ENCODE data around the gene C18orf54. TPM values are rescaled to one million over a fixed set of nuclear protein-coding genes. Genes with fewer than 3 reads are reported as not detected.
"Not testable (repeated sequence)": the region's sequence is repeated elsewhere in the genome, so short reads cannot be mapped to it uniquely, and the experiment has no call there.

C18orf54 gene
- total RNA-seq, result 5.2 and 5.9 TPM in 2 replicates

DNA sequence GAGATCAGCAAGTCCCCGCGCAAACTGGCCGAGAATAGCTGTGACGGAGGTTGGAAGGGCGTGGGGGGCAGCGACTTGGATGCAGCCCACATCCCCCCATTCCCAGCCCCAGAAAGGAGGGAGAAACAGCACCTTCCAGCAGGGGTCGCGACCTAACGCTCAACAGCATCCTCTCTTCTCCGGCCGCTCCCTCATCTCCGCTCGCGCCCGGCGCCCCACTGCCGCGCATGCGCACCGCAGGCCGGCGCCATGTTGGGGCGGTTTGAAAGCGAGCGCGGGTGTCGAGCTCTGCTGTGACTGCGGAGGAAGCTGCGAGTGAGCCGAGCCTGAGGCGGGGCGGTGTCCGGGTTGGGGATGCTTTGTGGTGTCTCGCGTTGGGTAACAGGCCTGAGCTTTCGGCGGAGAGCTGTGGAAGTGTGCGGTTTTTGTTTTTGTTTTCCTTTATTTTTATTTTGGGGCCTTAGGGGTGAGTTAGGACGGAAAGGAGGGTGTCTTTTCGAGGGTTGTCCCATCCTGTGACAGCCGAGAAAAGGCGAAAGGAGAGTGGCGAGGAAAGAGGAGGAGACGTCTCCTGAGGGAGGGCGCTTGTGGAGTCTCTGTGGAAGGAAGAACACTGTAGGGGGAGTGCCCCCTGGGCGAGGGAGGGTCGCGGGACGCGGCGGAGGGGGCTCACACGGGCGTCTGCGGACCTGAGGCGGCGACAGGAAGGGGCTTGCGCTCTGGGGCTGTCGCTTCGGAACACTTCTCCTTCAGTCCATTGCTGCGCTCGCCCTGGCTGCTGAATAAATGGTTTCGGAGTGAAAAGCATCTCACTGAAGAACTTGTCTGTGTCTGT is at the start of gene C18orf54, which contains the start of gene STARD6:
Gene C18orf54, plus strand, starts transcription at position 247 of the 835 bp plus-strand sequence. CDS start 2,667 bp downstream, outside the sequence.
Gene STARD6, minus strand, starts transcription at position 199 of the 835 bp plus-strand sequence. CDS start 3,285 bp downstream, outside the sequence.
- peak; percentile 91 to 92 for DNase-seq (ENCODE audit: low read depth in 2 of 2)

DNA sequence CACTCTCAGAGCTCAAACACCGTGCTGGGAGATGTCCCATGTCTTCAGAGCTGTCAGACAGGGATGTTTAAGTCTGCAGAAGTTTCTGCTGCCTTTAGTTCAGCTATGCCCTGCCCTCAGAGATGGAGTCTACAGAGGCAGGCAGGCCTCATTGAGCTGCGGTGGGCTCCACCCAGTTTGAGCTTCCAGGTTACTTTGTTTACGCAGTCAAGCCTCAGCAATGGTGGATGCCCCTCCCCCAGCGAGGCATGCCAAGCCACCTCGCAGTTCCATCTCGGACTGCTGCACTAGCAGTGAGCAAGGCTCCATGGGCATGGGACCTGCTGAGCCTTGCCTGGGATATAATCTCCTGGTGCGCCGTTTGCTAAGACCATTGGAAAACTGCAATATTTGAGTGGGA is 48.1 kb upstream of the C18orf54 start:
- not testable (repeated sequence) for DNase-seq (ENCODE audit: low read depth in 2 of 2)

DNA sequence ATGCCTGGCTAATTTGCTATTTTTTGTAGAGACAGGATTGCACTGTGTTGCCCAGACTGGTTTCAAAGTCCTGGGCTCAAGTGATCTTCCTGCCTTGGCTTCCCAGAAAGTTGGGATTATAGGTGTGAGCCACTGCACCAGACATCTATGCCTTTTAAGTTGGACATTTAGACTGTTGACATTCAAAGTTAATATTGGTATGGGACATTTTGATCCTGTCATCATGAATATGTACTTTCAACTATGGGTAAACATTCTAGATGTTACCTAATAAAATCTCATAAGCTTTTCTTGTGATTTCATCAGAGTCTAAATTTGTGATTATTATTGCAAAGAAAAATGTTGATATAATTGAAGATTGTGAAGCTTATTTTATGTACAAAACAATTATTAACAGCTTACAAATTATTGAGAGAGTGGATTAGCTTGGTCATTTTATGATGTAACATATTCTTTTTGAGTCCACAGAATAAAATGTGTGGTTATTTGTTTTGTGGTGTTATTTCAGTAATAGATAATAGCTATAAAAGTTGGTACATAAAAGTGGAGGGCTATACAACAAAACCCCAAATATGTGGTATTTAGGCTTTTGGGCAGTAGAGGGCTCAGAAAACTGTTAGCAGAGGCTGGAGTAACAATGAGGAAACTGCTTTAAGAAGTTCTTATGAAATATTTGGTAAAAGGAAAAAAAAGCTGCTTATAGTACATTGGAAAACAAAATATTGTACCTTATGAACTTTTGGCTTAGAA is 41.5 kb upstream of the C18orf54 start:
- no peak for DNase-seq (ENCODE audit: low read depth in 2 of 2)

DNA sequence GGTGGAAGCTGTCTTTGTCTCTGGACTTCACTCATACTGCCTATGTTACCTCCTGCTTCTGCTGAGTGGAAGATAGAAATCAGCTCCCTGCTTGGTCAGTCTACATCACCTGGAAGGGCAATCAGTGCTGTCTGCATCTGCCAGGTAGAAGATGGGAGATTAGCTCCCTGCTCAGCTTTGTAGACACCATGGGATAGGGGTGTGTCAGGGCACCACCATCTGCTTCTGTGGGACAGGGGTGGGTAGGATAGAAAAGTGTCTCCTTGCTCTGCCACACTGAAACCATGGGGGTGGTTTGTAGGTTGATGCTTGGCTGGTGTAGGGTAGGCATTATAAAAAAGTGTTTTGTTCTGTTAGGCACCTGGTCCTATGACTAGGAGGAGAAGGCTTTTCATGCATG is 34.1 kb upstream of the C18orf54 start:
- DNase-seq (ENCODE audit: low read depth in 2 of 2), result no peak

DNA sequence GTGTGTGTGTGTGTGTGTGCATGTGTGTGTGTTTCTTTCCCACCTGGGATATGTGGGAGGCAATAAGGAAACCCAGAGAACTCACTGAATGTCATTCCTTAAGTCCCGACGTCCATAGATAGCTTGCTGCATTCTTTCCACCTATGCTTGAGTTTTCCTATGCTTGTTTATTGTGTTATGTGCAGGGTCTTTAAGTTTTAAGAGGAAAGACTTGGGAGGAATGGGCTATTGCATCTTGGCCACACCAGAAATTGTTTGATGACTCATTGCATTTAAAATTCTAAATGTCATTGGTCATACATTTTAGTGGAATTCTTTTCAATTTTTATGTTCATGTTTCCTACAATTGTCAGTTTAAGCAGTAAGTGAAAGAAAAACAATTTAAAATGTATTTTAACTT is 33.7 kb upstream of the C18orf54 start:
- no peak for DNase-seq (ENCODE audit: low read depth in 2 of 2)

DNA sequence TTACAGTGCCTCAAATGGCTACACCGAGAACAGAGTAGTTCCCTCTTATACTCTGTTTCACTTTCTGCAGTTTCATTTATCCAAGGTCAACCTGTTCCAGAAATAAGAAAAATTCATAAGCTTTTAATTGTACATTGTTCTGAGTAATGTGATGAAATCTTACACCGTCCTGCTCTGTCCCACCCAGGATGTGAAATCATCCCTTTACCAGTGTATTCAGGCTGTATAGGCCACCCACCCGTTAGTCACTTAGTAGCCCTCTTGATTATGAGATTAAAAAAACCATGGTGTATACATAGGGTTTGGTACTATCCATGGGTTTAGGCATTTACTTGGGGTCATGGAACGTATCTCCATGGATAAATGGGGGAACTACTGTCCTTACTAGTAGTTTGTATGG is 29.9 kb upstream of the C18orf54 start:
- peak in 1 of 2 donors; percentile 7 for DNase-seq (ENCODE audit: low read depth in 2 of 2)

DNA sequence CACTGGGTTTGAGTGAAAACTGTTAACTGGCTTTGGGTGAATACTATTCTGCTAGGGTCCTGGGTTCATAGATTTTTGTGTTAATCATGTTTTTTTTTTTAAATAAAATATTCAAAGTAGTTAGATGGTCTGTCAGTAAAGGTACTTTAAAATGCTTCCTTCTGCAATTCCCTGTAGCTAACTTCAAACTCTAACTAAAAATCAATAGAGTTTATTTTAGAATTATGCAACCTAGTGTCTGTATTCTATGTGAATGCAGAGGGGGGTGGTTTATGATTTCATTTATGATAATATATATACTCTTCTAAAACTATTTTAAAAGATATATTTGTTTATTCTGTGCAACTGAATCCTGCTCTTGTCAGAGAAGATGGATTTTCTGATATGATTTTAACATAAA is 27.9 kb upstream of the C18orf54 start:
- DNase-seq (ENCODE audit: low read depth in 2 of 2), result no peak

DNA sequence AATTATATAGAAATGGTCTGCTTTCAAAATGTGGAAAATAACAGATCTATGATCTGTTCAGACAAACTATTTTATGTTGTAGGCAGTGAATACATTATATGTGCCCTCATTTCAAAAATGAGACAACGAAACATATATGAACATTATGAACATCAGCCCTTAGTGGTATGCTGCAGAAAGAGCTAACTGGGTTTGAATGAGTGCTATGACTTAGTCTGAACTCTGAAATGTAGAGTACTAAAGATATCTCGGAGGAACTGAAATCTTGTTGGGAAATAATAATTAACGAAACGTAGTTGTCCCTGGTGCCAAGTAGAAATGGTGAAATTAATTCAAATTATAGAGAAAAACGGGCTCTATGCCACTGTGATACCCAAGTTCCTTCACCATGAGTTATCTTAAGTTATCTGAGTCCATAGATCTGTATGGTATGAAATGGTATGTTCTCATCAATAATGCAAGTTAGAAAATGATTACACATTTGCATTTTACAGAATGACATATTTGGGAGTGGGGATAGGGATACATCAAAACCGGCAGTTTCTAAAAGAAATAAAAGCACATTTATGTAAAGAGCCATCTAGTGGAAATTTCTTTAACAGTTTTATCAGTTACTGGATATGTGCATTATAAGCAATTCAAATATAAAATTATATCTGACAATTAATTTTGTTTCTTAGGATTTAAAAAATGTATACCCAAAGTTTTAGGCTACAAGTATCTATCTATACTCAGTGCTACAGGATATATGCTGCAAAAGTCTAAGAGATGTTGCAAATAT is 26.7 kb upstream of the C18orf54 start:
- DNase-seq (ENCODE audit: low read depth in 2 of 2), result no peak

DNA sequence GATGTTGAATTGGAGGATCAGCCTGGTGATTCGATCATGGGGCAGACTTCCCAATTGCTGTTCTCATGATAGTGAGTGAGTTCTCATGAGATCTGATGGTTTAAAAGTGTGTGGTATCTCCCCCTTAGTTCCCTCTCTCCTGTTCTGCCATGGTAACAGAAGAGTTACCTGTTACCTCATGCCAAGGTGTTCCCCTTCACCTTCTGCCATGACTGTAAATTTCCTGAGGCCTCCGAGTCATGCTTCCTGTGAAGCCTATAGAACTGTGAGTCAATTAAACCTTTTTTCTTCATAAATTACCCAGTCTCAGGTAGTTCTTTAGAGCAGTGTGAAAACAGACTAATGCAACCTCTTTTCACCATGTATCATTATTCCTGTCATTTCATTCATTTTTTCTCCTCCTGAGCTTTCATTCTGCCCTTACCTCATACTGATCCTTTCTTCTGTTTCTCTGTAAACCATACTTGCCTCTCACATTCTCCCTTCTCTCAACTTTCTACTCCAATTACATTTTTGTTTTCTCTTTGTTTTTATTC is 22.0 kb upstream of the C18orf54 start:
- no peak for DNase-seq (ENCODE audit: low read depth in 2 of 2)

DNA sequence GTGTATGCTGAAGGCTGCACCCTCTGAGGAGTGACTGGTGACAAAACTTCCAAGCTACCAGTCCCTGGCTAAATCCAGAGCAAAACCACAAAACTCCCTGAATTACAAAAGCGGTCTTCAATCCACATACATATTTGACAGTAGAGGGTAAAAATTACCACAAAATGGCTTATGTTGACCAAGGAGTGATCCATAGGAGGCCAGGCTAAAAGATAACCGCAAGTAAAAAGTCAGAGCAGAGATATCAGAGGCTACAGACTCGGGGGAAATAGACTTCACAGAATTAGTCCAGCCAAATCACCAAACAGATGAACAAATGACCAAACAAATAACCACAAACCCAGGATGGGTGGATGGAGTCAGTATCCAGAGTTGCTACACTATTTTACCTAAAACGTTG is 19.5 kb upstream of the C18orf54 start:
- DNase-seq (ENCODE audit: low read depth in 2 of 2), result no peak

DNA sequence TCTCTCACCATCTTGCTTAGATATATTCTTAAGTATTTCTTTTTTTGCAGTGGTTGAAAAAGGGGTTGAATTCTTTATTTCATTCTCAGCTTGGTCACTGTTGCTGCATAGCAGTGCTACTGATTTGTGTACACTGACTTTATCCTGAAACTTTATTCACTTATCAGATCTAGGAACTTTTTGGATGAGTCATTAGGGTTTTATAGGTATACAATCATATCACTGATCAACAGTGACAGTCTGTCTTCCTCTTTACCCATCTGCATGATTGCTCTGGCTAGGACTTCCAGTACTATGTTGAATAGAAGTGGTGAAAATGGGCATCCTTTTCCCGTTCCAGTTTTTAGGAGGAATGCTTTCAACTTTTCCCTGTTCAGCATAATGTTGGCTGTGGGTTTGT is 6.5 kb upstream of the C18orf54 start:
- DNase-seq (ENCODE audit: low read depth in 2 of 2), result peak in 1 of 2 donors; percentile 68

DNA sequence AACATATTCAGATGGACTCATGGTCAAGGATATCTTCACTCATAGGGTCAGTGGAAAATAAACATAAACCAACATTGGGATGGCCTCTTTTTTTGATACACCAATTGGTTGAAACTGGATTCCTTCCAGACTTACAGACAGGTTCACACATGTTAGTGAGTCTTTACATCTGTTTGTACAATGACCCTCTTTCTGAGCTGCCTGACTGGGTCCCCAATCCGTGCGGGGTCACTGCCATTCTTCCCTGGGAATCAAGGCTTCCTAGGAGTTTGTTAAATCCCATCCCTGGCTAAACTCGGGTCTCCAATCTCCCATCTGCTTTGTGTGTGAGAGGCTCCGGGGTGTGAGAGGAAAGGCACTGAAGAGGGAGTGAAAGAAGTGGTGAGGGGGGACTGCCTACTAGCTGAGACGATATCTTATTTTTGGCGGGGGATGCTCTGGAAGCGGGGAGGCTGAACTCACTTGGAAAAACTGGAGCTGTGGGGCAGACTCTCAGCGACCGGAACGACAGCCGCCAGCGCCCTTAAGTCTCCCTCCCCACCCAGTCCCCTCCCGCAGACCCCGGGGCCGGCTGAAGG is 535 bp upstream of the C18orf54 start:
- DNase-seq (ENCODE audit: low read depth in 2 of 2), result no peak

DNA sequence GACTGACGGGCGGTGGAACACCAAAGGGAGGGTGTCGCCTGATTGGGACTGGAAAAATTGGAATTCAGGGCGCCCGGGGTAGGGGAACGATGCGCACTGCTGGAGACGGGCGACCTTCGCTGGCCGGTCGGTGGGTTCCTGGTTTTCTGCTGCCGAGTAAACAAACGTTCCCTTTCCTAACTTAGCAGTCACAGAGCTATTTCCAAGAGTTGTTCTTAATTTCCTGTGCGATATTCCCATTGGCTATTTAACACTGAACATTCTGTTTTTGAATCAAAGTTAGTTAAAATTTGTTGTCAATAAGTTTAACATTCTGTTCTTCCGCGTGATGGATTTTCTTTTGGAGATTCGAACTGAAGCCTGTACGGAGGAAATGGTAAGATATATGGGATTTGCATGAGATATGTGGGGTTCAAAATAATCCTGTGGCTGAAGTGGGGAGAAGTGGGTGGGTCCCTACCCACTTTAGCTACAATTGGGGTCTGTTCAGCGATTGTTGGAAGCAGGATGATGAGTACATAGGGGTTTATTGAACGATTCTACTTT is 862 bp downstream of the C18orf54 start:
- DNase-seq (ENCODE audit: low read depth in 2 of 2), result peak in 1 of 2 donors; percentile 38

DNA sequence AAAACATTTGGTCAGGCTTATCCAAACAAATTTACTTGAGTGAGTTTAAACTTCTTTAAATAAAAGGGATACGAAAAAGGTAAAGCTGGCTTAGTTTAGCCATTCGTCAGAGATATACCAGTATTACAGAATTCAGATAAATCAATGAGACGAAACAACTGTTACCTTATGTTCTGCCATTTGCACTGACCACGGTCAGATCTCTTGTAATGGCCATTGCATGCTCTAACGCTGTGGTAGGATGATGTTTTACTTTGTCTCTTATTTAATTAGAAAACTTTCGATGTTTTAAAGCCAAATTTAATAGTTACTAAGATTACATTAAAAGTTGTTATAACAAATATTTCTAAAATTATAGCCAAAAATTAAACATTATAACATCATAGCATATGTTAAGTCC is 1.5 kb downstream of the C18orf54 start:
- peak; percentile 12 to 21 for DNase-seq (ENCODE audit: low read depth in 2 of 2)

DNA sequence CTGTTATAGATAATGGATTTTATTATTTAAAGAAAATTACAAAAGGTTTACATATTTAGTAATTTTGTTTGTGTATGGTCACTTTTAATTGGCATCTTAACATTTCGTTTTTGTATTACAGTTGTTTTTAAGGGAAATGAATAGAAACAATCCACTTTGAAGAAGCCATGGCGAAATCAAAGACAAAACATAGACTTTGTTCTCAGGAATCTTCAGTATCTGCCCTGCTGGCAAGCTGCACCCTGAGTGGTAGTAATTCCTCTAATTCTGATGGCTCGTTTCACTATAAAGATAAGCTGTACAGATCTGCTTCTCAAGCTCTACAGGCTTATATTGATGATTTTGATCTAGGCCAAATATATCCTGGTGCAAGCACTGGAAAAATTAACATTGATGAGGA is 2.7 kb downstream of the C18orf54 start:
- DNase-seq (ENCODE audit: low read depth in 2 of 2), result no peak

DNA sequence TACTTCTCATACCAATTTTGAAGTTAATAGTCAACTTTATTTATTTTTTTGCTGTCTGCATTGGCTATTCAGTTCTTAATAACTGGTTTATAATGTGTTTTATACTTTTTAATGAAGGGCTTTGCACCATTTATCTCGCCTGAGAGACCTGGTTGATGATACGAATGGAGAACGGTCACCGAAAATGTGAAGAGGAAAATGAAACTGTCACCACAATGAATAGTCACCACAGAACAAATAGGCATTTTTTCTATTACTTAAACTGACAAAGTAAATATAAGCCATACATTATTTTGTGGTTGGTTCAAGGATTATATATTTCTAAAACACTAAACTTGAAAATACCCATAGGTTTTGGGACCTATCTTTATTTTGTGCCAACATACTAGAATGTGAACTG is 20.4 kb downstream of the C18orf54 start:
- DNase-seq (ENCODE audit: low read depth in 2 of 2), result no peak

DNA sequence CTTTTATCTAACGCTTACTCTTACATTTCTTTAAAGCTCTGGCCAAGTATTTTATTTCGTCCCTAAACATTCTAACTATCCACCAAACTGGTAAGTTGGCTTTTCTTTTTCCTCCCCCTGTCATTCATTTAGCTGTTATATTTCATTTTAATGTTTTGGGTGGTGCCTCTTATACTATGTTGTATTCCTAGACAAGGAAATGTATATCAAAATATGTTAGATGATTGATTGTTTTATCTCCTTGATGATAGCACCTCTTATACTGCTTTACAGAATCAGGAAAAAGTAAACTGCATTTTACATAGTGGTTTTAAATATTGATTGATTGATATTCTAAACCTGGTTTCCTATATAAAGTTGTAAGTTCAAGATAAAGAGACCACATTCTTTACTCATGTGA is 23.9 kb downstream of the C18orf54 start:
- DNase-seq (ENCODE audit: low read depth in 2 of 2), result no peak

DNA sequence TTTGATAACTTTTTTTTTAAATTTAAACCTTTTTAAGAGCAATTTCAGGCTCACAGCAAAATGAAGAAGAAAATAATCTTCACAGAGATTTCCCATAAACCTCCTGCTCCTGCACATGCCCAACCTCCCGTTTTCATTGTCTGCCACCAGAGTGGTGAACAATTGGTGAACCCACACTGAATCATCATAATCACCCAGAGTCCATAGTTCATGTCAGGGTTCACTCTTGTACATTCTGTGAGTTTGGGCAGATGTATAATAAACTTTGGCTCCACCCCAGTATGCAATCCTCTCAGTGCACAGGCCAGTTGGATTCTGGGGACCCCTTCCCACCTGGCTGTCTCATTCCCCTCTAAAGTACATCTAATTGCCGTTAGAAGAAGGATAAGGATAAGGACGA is 24.4 kb downstream of the C18orf54 start:
- DNase-seq (ENCODE audit: low read depth in 2 of 2), result no peak

DNA sequence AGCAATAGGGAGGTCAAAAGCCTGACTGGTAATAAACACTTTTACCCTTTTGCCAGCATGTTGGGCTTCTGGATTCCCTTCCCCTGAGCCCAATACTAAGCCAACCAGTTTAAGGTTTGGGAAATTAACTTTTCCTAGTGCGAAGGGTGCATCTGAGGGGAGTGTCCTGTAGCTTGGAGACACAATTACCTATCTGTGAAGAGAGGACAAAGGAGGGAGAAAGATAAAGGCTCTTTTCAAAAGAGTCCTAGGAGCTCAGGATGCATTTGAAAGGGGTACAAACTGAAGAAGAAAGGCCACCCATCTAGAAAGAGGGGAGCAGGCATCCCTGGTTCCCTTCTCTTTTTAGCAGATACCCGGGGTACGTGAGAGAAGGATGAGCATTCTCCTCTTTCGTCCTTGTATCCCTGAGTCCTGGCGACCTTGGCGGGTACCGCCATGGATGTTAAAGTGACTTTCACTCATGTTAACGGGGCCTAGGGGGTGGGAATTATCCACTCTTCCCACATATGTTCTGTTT is 25.1 kb downstream of the C18orf54 start:
- DNase-seq (ENCODE audit: low read depth in 2 of 2), result no peak

DNA sequence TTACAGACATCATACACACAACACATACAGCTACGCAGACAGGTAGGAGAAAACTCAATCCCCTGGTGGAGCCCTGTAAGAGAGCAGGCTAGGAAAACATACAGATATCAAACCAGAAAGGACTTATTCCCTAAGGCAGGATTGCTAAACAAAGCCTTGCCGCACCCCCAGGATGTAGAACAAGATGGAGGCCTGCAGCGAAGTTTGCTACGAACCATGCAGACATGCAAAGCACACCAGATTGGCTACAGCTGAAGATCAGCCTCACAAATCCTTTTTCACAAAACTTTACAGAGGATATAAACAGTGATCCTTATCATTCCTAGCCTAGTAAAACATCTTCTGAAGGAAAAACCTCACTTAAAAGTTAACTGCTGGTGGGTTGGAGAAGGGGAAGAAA is 28.3 kb downstream of the C18orf54 start:
- DNase-seq (ENCODE audit: low read depth in 2 of 2), result no peak
